Right forelimb (tissue), 1 donor: Measurements from ENCODE around the gene AP4M1.

Experiments used
- DNase-seq: peaks from one replicate; pipeline ENCODE4 v3.0.0-alpha.2; 2018

The AP4M1 gene, protein sequence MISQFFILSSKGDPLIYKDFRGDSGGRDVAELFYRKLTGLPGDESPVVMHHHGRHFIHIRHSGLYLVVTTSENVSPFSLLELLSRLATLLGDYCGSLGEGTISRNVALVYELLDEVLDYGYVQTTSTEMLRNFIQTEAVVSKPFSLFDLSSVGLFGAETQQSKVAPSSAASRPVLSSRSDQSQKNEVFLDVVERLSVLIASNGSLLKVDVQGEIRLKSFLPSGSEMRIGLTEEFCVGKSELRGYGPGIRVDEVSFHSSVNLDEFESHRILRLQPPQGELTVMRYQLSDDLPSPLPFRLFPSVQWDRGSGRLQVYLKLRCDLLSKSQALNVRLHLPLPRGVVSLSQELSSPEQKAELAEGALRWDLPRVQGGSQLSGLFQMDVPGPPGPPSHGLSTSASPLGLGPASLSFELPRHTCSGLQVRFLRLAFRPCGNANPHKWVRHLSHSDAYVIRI

DNA sequence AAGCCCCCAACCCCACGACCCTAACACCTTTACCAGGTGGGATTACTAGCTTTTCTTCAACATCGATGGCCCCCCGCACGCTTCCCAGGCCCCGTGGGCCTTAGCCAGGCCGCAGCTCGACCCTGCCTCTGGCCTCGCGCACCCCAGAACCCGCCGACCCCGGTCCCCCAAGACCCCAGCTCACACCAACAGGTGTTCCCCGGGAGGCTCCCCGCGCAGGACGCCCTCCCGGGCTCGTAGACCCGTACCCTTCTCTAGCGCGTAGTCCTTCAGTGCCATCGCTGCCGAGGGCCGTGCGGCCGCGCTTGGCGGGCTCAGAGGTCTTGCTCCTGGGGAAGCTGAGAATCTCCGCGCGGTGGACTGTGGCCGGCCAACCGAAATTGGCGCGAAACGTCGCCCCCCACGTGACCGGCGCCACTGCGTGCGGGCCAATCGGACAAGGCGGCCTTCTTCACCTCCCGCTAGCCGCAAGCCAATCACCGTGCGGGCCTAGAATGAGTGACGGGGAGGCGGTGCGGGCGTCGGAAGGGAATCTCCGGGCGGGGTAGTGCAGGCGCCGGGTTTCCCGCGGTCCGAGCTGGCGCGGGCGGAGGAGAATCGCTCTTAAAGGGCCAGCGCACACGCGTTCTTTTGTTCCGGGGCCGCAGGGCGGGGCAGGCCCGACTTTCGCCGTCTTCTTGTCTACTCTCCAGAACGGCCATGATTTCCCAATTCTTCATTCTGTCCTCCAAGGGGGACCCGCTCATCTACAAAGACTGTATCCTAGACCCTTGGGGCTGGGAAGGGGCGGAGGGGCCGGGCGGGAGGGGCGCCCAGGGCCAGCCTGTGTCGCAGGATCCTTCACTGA is at the start of gene AP4M1, which contains the start of gene MCM7:
Gene AP4M1 (plus strand): TSS at position 628 of the 847 bp plus-strand sequence. CDS start 72 bp downstream, at position 700.
Gene MCM7 (minus strand): TSS at position 382 of the 847 bp plus-strand sequence. CDS start 103 bp downstream, at position 279.
- peak; percentile 98 for DNase-seq

DNA sequence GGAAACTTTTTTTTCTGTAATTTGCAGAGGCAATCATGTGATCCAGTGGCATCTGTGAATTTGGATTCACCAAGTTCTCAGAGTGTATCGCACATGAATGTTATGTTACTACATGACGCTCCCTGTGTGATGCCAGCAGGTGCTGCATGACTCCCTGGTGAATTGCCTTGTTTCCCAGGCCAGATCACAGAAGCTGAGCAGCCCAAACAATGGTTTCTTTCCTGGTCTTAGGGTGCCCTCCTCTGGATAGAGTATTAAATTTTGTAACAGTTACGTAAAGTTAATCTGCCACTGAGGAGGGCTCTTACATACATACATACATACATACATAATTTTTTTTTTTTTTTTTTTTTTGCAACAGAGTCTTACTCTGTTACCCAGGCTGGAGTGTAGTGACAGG is 48.2 kb upstream of the AP4M1 start:
- peak; percentile 57 for DNase-seq

DNA sequence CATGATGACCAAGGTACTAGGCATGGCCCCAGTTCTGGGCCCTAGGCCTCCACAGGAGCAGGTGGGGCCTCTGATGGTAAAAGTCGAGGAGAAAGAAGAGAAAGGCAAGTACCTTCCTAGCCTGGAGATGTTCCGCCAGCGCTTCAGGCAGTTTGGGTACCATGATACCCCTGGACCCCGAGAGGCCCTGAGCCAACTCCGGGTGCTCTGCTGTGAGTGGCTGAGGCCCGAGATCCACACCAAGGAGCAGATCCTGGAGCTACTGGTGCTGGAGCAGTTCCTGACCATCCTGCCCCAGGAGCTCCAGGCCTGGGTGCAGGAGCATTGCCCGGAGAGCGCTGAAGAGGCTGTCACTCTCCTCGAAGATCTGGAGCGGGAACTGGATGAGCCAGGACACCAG is 44.4 kb upstream of the AP4M1 start:
- DNase-seq: no peak

DNA sequence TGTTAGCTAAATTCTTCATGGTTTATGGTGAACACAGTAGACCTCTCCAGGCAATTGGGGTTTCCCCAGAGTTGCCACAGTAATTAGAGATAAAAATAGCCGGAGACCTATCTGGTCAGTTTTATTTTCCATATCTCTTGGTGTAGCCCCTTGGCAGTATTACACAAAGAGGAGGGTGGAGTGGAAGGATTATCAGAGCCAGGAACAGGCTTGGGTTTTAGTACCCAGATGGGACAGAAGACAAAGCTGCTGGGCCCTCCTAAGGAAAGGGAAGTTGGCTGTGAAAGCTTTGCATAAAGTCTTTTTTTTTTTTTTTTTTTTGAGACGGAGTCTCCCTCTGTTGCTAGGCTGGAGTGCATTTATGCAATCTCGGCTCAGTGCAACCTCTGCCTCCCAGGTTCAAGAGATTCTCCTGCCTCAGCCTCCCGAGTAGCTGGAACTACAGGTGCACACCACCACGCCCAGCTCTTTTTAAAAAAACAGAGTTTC is 42.1 kb upstream of the AP4M1 start:
- DNase-seq: no peak

DNA sequence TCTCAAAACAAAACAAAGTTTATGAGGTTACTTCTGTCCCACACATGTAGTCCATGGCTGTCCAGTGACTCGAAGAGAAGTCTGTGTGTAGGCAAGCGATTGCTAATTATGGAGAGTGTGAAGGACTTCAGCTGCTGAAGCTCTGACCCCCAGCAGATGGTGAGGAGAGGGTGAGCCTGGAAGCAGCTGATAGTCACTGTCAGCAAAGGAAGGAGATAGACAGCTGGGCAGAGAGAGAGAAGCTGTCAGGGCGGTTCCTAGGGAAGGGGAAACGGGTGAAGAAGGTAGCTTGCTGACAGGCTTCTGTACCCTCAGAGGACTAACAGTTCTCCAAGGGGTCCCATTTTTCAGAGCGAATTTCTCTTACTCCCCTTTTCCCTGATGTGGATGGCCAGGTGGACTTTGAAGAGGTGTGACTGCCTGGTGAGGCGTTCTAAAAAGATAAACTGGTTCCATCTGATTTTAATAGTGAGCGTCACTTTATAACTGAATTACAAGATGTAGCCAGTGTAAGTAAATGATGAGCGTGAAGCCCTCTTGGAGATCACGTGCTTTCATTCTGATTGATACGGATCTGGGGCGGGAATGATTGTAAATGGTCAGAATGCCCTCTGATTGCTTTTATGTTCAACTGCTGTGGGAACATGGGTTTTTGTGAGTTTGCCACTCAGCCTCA is 39.8 kb upstream of the AP4M1 start:
- DNase-seq: no peak

DNA sequence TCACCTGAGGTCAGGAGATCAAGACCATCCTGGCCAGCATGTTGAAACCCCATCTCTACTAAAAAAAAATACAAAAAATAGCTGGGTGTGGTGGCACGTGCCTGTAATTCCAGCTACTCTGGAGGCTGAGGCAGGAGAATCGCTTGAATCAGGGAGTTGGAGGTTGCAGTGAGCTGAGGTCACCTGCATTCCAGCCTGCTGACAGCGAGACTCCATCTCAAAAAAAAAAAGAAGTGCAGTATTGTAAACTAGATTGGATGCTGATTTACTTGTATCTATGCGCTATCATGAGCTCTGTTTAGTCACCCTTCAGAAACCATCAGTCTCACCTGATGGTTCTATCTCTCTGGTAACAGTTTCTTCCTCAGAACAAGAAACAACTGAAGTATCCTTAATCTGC is 38.1 kb upstream of the AP4M1 start:
- no peak for DNase-seq

DNA sequence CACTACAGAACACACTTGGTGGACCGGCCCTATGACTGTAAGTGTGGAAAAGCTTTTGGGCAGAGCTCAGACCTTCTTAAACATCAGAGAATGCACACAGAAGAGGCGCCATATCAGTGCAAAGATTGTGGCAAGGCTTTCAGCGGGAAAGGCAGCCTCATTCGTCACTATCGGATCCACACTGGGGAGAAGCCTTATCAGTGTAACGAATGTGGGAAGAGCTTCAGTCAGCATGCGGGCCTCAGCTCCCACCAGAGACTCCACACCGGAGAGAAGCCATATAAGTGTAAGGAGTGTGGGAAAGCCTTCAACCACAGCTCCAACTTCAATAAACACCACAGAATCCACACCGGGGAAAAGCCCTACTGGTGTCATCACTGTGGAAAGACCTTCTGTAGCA is 37.3 kb upstream of the AP4M1 start:
- no peak for DNase-seq

DNA sequence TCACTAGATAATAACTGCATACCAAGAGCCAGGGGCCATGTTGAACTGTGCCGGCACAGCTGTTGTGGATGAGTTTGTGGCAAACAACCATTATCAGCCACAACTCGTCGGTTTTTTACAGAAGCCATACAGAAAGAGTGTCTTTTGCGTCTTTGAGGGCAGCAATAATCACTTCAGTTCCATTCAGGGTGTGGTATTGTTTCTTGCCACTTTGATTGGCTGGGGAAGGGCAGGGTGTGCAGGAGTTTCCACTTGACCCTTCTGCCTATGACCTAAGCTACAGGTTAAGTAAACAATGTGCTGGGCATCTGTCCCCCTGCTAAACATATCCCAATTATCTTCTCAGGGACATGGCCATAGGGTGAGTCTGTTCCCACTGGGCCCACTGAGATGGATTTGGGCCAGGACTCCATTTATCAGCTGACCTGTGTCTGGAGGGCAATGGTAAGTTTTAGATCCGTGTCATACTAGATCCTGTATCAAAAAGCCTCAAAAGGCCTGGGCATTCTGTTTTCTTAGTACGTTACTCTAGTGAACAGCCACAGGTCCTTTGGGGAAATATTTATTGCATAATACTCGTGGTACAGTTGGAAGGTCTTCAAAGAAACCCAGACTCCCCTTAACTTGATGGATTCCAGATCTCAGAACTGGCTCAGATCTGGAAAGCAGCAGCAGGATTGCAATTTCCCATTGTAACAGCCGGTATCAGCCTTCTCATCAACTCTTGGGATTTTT is 35.8 kb upstream of the AP4M1 start:
- DNase-seq: no peak

DNA sequence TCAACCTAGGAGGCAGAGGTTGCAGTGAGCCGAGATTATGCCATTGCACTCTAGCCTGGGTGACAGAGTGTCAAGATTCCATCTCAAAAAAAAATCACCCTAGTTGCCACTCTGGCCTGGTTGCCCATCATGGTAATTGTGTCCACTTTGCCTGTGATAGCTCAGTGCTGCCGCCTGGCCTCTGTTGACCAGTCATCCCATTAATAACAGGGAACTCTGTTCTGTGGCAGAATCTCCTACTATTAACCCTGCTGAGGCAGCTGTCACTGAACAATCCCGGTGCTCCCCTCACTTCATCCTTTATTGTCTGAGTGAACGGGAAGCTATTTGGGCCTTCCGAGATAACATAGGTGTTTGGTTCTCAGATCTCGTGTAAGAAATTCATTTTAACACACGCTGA is 34.5 kb upstream of the AP4M1 start:
- DNase-seq: no peak

DNA sequence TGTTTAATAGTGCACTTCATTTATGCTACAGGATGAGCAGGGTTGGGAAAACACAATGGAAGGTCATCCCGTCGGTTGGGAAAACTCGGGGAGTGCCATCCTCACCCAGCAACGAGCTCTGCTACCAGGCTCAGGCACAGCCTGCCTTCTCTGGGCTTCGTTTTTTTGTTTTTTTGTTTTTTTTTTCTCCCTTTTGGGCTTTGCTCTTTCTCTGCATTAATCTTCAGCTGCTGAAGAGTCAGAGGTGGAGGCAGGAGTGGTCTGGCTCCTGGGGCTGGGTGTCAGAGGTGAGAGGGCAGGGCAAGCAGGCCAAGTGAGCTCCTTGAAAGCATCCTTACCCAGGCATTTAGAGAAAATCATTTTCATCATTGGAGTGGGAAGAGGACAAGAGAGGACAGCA is 31.5 kb upstream of the AP4M1 start:
- DNase-seq: no peak

DNA sequence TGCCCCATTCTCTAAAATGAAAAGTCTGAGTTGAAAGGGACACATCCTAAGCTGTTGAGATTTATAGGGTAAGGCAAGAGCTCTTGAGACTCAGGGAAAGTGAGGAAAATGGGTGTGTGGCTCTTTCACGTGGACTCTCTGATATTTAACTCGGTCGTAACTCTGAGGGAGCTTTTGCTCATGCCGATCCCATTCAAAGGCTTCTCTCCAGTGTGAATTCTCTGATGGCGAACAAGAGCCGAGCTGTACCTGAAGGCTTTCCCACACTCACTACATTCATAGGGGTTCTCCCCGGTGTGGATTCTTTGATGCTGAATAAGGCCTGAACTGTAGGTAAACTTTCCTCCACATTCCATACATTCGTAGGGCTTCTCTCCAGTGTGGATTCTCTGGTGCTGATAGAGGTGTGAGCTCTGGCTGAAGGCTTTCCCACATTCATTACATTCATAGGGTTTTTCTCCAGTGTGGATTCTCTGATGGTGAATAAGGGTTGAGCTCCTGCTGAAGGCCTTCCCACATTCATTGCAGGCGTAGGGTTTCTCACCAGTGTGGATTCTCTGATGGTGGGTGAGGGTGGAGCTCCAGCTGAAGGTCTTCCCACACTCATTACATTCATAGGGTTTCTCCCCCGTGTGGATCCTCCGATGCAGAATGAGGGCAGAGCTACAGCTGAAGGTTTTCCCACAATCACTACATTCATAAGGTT is 30.3 kb upstream of the AP4M1 start:
- DNase-seq: no peak

DNA sequence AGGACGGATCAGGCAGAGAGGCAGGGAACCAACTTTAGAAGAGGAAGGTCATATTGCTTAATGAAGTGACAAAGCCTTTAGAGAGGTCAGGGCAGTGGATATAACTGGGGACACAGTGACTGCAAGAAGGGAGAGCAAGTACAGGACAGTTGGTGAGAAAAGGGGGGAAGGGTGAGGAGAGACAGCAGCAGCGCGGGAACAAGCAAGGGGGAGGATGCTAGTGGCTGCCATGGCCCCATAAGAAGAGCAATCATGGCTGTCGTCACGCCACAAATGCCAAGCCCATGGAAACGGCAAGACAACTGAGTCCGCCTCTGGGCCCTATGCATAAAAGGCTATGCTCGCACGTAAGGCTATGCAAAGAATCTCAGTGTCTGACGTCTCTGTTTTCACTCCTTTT is 29.0 kb upstream of the AP4M1 start:
- no peak for DNase-seq

DNA sequence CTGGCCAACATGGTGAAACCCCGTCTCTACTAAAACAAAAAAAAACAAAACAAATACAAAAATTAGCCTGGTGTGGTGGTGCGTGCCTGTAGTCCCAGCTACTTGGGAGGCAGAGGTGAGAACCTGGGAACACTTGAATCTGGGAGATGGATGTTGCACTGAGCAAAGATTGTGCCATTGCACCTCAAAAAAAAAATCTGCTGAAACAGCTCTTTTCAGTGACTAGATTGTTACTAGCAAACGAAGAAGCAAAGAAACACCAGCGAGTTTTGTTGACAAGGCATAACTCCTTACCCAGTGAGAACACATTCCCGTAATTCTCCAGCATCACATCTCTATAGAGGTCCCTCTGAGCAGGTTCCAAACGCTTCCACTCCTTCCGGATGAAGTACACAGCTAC is 26.6 kb upstream of the AP4M1 start:
- no peak for DNase-seq

DNA sequence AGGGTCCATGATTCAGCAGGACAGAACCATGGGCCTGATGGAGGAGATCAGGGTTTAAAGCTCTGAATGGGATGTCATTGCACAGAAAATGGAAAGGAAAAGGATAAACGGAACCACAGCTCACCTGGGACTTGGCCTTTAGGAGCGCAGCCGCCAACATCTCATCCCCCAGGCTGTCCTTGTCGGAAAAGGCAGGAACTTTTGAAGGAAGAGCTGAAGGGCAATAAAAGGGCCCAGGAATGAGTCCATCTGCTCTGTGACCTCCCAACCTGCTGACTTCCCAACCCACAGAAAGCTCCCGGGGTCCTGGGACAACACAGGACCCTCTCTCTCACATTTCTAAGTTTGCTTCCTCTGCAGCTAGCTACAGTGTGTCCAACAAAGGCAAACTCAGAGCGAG is 26.0 kb upstream of the AP4M1 start:
- no peak for DNase-seq

DNA sequence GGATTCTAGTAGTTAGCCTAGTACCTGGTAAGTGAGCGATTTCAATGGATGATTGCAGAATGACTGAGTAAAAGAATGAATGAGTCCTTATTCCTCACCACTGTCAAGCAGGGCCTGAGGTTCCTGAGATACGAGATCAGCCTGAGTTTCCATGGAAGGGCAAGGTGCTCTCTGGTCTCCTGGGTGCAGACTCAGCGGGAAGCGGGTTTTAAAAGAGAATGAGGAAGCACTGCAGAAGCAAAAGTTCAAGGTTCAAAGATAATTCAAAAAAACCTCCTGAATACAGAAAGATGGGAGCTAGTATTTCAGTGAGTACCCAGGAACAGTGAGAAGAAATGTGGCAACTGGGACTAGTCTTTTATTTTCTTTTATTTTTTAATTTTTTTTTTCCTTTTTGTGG is 24.2 kb upstream of the AP4M1 start:
- no peak for DNase-seq

DNA sequence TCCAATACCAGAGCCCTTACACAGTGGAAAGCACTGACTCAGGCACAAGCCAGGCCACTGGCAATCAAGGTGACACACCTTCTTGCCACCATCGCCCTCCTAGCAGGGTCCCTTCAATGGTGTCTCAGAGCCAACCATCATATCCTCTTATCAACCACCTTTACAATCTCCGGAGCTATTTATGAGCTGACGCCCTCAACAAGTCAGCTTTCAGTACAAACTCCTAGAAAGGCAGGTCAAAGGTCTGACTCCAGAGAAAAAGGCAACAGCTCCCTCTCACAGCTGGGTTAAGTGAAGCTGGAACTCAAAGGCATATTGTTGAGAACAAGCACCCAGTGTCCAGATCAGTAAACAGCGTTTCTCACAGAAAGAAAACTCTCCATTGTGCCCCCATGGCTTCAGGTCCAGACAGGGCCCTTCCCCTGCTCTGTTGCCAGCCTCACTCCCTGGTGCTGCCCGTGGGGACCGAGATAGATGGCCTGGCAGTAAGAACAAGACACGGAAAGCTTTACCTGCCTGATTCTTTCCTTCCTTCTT is 22.4 kb upstream of the AP4M1 start:
- no peak for DNase-seq

DNA sequence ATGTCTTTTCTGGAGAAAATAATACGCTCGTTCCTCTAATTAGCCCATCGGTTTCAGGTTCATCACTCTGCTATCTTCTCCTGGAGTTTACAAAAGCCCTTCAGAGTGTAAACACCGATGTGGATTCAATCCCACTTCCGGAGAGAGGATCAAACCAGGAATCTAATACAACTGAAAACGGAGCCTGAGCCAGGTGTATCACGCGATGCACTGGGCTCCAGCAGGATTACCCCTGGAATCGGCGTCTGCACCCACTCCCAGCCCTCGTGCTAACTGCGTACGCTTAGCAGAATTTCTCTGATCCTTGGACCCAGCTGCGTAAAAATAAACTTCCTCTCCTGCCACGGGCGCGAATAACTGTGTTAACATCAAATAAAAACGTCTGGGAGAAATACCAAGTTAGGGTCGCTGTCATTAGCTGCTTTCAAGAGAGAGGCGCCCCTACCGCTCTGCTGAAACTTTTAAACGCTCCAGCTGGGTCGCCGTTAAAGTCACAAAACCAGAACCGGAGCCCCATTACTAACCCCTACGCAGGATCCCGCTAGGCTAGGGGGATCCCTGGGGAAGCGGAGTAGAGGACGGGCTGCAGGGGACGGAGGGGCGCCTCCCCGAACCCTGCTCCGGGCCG is 20.4 kb upstream of the AP4M1 start:
- DNase-seq: no peak

DNA sequence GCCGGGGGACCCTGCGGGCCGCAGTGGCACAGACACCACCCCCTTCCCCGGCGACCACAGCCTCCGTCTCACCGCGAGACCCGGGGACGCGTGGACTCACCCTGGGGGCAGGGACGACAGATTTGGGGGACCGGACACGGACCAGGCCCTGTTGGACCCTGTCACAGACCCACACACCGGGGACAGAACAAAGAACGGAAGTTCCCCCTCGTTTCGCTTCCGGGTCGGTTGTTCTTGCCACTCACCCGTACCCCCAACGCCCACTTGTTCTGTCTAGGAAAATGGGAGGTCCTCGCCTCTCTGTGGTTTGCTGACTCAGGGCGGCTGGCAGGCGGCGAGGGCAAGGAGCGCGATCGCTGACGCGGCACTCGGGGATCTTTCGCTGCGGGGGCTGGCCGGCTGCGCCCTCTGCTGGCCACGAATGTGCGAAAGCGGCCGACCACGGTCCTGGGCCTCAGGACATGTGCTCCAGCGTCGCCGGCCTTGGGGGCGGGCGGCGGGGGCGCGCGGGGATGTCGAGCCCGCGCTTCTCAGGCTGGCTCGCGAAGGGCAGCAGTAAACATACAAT is 19.8 kb upstream of the AP4M1 start, which contains the start of gene ZNF3:
Gene ZNF3 (minus strand): TSS at position 189 of the 568 bp plus-strand sequence. CDS start 4,366 bp downstream, outside the sequence.
- DNase-seq: peak; percentile 99

DNA sequence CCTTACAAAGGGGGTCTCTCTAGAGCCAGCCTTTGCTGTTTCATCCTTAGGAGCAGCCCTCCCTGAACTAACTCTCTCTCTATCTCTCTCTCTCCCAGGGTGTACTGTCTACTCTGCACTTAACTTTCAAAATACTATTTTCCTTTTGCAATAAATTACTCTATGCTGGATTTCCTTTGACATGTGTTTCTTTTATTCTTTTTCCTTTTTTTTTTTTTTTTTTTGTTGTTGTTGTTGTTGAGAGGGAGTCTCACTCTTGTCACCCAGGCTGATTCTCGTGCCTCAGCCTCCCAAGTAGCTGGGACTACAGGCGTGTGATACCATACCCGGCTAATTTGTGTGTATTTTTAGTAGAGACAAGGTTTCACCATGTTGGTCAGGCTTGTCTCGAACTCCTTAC is 18.5 kb upstream of the AP4M1 start:
- DNase-seq: no peak

DNA sequence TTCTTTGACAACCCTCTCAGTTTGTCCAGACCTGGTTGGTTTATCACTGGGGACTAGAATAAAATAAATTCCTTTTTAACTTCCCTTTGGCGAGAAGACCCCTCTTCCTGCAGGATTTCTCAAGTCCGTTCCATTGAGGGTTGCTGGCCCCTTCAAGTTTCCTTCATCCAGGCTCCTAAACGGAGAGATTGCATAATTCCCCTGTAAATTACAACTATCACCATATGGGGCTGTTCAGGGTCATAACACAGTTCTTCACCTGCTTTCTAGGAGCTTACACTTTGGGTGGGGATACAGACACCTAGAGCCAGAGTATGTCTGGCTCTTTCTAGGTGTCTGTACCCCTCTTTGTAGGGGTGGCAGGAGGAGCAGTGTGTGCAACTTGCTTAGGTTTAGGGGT is 15.9 kb upstream of the AP4M1 start:
- no peak for DNase-seq
